A673 (cell line): ENCODE results near the gene BCAS4.

Experiments used
- EZH2 ChIP-seq: fragments of 200-600 bp; sonication (generic); IDR thresholded peaks from 2 replicates; pipeline ENCODE4 v1.6.1; 2017; ENCODE audit warnings: borderline replicate concordance, low read depth, mild to moderate bottlenecking, mixed read lengths, antibody characterized with exemption, low read length; ENCODE audit not compliant: poor library complexity, severe bottlenecking
- TF ChIP-seq, protein P1 (sequence below): fragments of 300-800, 200-600 bp; sonication (generic); conservative IDR thresholded peaks from 2 replicates; pipeline ENCODE4 v1.5.1; 2017; ENCODE audit warnings: low read depth, mild to moderate bottlenecking, antibody characterized with exemption, low read length, moderate library complexity, mixed read lengths

DNA sequence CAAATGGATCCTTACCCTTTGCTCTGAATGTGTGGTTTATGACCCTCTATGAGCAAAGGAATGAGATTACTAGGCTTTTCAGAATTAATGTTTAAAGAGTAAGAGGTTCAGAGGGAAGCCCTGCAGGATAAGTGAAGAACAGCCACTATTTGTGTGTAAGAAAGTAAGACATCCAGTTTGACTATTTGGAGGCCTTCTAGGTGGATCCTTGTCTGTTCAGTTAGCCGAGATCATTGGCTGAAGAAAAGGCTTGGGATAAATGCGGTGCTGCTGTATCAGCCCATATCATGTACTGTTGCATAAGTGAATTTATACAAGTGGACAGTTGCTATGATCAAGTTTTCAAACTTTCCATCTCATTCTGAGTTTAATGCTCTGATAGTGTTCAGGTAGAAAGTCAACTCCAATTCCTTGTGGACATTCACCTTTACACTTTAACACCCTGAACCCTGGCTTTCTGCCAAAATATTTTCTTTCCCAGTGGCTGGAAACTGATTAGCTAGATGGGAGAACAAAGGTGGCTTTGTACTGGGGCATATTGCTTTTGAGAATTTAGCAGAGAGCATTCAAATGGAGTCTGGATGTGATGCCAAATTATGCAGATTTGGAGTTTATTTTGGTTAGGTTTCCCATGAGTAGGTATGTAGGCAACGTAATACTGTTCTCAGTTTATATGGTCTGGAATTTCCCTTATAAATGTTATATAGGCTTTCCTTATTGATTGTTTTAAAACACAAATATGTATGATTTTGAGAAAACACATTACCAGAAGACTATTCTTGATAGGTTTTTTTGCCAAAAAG is 48.5 kb upstream of the BCAS4 start:
- TF ChIP-seq, protein P1, sequence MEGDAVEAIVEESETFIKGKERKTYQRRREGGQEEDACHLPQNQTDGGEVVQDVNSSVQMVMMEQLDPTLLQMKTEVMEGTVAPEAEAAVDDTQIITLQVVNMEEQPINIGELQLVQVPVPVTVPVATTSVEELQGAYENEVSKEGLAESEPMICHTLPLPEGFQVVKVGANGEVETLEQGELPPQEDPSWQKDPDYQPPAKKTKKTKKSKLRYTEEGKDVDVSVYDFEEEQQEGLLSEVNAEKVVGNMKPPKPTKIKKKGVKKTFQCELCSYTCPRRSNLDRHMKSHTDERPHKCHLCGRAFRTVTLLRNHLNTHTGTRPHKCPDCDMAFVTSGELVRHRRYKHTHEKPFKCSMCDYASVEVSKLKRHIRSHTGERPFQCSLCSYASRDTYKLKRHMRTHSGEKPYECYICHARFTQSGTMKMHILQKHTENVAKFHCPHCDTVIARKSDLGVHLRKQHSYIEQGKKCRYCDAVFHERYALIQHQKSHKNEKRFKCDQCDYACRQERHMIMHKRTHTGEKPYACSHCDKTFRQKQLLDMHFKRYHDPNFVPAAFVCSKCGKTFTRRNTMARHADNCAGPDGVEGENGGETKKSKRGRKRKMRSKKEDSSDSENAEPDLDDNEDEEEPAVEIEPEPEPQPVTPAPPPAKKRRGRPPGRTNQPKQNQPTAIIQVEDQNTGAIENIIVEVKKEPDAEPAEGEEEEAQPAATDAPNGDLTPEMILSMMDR: no peak
- no peak for TF ChIP-seq EZH2
